ENCODE measurements around the gene OR6Q1.
A peak's percentile ranks its signal among the peaks of the same experiment; 100 is the strongest.

The OR6Q1 gene

GRCh38 chr11:58058276-58059006 lies 27.7 kb downstream of the OR6Q1 start:
- DNase-seq: peak; percentile 15

GRCh38 chr11:58059007-58059350 lies 28.2 kb downstream of the OR6Q1 start:
- DNase-seq: peak; percentile 94

DNA sequence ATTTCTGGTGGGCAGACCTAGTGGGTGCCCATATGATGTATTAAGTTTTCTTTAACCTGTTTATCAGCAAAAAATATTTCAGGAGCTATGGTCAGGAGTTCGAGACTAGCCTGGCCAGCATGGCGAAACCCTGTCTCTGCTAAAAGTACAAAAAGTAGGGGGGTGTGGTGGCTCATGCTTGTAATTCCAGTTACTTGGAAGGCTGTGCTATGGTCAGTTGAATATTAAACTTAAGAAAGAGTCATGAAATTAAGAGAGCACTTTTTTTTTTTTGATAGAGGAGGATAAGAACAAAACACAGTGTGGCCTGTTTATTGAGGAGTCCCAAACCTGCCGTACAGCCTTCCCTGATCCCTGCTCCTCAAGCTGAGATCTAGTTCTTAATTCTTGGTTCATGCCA lies 29.8 kb downstream of the OR6Q1 start:
- DNase-seq: no peak

DNA sequence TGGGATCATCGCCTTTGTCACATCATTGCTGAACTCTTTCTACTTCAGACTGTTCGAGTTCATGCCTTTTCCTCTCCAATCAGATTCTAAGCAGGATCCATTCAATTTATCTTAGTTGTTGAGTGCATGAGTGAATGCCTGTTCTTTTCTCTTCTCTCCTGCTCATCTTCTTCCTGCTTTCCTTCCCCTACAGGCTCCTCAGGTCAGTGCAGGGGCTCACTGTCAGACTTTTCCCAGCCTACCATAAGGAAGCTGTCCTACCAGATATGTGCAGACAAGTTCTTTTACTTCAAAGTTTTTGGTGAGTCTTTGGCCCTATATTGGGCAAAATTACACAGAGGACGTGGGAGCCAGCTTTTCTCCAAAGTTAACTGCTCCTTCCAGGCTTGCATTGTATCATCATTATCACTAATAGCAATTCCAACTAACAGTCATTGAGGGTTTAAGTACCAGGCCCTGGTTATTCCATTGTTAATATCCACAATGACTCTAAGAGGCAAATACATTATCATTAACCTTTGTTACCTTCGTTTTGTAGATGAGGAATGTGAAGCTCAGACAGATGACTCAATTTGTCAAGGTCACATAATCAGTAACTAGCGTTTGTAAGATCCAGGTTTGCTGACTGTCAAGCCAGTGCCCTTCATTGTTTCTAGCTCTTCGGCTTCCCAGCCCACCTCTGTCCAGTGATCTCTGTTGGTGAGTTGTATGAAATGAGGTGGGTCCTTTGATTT lies 30.4 kb downstream of the OR6Q1 start:
- peak; percentile 55 for DNase-seq

DNA sequence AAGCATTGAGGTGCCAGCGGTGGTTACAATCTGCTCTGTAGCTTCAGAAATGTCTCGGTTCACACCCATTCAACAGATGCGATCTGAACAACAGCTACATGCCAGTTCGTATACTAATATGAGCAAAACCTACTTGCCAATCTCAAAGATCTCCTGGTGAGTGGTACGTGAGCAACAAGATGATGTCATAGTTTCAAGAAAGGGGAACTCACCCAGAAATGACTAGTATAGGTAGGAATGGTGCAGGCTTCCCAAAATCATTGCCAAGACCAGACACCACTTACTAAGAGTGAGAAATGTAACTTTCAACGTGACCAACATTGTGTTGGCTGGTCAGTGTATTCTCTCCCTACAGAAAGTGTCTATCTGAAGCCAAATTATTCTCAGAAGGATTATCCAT lies 31.1 kb downstream of the OR6Q1 start:
- peak; percentile 89 for DNase-seq

GRCh38 chr11:58067685-58068084 lies 36.9 kb downstream of the OR6Q1 start:
- DNase-seq: no peak

GRCh38 chr11:58068655-58069054 lies 37.9 kb downstream of the OR6Q1 start:
- no peak for DNase-seq

GRCh38 chr11:58070585-58070984 lies 39.8 kb downstream of the OR6Q1 start:
- no peak for DNase-seq

- DNase-seq: peak; percentile 55
These were observed 45.0 kb downstream of the OR6Q1 start for GRCh38 chr11:58075781-58076180.
